Panc1 (cell line): Measurements from ENCODE around the gene UPP1. TPM values are rescaled to one million over a fixed set of nuclear protein-coding genes. Genes with fewer than 3 reads are reported as not detected.

ENCODE experiments used
- ATAC-seq: fragments of 200-7000 bp; cut with Tn5 transposase; 2 replicates; pipeline ENCODE4 v1.9.1; 2020; ENCODE audit warnings: mild to moderate bottlenecking, moderate library complexity
- BruUV-seq: library from RNA; stranded (reverse); fragments of 400-500 nt; replicated peaks from 2 replicates; lab custom pipeline; 2021; lab: Mats Ljungman, UMichigan
- CTCF ChIA-PET: fragments of 300-600 bp; sonication (Branson Sonifier 250); formaldehyde crosslinking; loops from one replicate; lab custom pipeline; 2022; ENCODE audit warnings: antibody characterized with exemption; lab: Charles Lee
- POLR2A ChIA-PET: fragments of 300-600 bp; sonication (Branson Sonifier 250); formaldehyde crosslinking; loops from one replicate; lab custom pipeline; 2022; ENCODE audit warnings: antibody characterized with exemption; lab: Charles Lee
- DNase-seq: peaks from one replicate; pipeline ENCODE4 v3.0.0-alpha.2; 2010; ENCODE audit warnings: low read depth, low spot score
- H3K27ac ChIP-seq: 2 replicates; pipeline ENCODE4 v1.5.1; 2011; ENCODE audit warnings: mild to moderate bottlenecking, low read length, inconsistent platforms
- H3K27me3 ChIP-seq: fragments of 200-500 bp; sonication (Bioruptor generic); 2 replicates; pipeline ENCODE4 v1.6.0; 2014; ENCODE audit warnings: low read length, inconsistent platforms; ENCODE audit not compliant: control insufficient read depth, insufficient read depth
- H3K36me3 ChIP-seq: fragments of 200-500 bp; sonication (Bioruptor generic); 2 replicates; pipeline ENCODE4 v1.5.1; 2014; ENCODE audit warnings: inconsistent platforms, mild to moderate bottlenecking, low read length, moderate library complexity; ENCODE audit not compliant: control insufficient read depth, insufficient read depth
- H3K4me1 ChIP-seq: 2 replicates; pipeline ENCODE4 v1.5.1; 2011; ENCODE audit warnings: inconsistent platforms, mild to moderate bottlenecking, low read length, moderate library complexity; ENCODE audit not compliant: control insufficient read depth, insufficient read depth
- H3K4me3 ChIP-seq, 2 experiments: 2 replicates each; pipeline ENCODE4 v1.5.1; 2011 to 2012; ENCODE audit warnings: low read depth in 2 of 2, low read length in 2 of 2, mild to moderate bottlenecking in 2 of 2, inconsistent platforms in 1 of 2, moderate library complexity in 1 of 2
- H3K9me3 ChIP-seq: fragments of 200-500 bp; sonication (Bioruptor generic); 2 replicates; pipeline ENCODE4 v1.5.1; 2014; ENCODE audit warnings: low read depth, mild to moderate bottlenecking, inconsistent platforms, low read length, moderate library complexity; ENCODE audit not compliant: control insufficient read depth, insufficient read depth
- POLR2AphosphoS5 ChIP-seq: IDR thresholded peaks from 2 replicates; pipeline ENCODE4 v1.6.1; 2012; ENCODE audit warnings: mild to moderate bottlenecking, low read depth, low read length, moderate library complexity
- SIN3A ChIP-seq: IDR thresholded peaks from 2 replicates; pipeline ENCODE4 v1.6.1; 2012; ENCODE audit warnings: low read depth, mild to moderate bottlenecking, low read length, moderate library complexity, borderline replicate concordance; ENCODE audit not compliant: insufficient read depth
- TCF7L2 ChIP-seq: IDR thresholded peaks from 2 replicates; pipeline ENCODE4 v1.6.1; 2011; ENCODE audit warnings: mild to moderate bottlenecking, low read depth, low read length, inconsistent platforms
- in situ Hi-C: cut with HindIII; loops from 2 replicates; pipeline ENCODE4 v1.10.0; 2016; ENCODE audit warnings: low sequenced_read_pairs, low pct_unique_long_range_greater_than_20kb
- intact Hi-C: fragments of 100-400 bp; cut with micrococcal nuclease; formaldehyde crosslinking; loops from one replicate; pipeline ENCODE4 v1.10.0; 2022; ENCODE audit not compliant: unreplicated experiment
- total RNA-seq: library from RNA; stranded (reverse); gene quantifications from one replicate; pipeline ENCODE4 v1.2.1, GENCODE V29; 2021; ENCODE audit not compliant: unreplicated experiment
- TF ChIP-seq, protein P1 (sequence below): fragments of 450-650 bp; IDR thresholded peaks from 2 replicates; pipeline ENCODE4 v1.5.1; 2017; ENCODE audit warnings: mild to moderate bottlenecking
- TF ChIP-seq, protein P2 (sequence below), 2 experiments: IDR thresholded peaks; 2 replicates each; pipeline ENCODE4 v1.6.1; 2011 to 2012; ENCODE audit warnings: low read depth in 2 of 2, control low read depth in 1 of 2, low read length in 1 of 2, mild to moderate bottlenecking in 1 of 2, moderate library complexity in 1 of 2; ENCODE audit not compliant: insufficient read depth in 1 of 2

Gene UPP1
- total RNA-seq, 1 experiment from 2014 or later, result 331 TPM

DNA sequence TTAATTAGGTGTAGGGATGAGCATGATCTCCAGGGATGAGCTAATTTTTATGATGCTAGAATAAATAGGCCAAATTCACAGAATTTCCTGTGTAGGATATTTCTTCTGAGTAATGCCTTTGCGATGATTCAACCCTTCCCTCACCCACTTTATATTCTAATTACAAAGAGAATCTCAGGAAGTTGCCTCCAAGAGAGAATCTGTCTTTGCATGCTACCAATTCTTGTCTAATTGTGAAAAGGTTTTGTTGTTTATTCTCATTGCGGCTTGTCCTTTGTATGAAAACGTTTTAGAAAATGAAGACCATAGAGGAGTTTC lies 47.5 kb upstream of the UPP1 start:
- no peaks in the 10 kb centered on the region for H3K36me3 ChIP-seq
- no peak for TF ChIP-seq SIN3A
- TF ChIP-seq, protein P1, sequence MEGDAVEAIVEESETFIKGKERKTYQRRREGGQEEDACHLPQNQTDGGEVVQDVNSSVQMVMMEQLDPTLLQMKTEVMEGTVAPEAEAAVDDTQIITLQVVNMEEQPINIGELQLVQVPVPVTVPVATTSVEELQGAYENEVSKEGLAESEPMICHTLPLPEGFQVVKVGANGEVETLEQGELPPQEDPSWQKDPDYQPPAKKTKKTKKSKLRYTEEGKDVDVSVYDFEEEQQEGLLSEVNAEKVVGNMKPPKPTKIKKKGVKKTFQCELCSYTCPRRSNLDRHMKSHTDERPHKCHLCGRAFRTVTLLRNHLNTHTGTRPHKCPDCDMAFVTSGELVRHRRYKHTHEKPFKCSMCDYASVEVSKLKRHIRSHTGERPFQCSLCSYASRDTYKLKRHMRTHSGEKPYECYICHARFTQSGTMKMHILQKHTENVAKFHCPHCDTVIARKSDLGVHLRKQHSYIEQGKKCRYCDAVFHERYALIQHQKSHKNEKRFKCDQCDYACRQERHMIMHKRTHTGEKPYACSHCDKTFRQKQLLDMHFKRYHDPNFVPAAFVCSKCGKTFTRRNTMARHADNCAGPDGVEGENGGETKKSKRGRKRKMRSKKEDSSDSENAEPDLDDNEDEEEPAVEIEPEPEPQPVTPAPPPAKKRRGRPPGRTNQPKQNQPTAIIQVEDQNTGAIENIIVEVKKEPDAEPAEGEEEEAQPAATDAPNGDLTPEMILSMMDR, result no peak
- TF ChIP-seq, protein P2, sequence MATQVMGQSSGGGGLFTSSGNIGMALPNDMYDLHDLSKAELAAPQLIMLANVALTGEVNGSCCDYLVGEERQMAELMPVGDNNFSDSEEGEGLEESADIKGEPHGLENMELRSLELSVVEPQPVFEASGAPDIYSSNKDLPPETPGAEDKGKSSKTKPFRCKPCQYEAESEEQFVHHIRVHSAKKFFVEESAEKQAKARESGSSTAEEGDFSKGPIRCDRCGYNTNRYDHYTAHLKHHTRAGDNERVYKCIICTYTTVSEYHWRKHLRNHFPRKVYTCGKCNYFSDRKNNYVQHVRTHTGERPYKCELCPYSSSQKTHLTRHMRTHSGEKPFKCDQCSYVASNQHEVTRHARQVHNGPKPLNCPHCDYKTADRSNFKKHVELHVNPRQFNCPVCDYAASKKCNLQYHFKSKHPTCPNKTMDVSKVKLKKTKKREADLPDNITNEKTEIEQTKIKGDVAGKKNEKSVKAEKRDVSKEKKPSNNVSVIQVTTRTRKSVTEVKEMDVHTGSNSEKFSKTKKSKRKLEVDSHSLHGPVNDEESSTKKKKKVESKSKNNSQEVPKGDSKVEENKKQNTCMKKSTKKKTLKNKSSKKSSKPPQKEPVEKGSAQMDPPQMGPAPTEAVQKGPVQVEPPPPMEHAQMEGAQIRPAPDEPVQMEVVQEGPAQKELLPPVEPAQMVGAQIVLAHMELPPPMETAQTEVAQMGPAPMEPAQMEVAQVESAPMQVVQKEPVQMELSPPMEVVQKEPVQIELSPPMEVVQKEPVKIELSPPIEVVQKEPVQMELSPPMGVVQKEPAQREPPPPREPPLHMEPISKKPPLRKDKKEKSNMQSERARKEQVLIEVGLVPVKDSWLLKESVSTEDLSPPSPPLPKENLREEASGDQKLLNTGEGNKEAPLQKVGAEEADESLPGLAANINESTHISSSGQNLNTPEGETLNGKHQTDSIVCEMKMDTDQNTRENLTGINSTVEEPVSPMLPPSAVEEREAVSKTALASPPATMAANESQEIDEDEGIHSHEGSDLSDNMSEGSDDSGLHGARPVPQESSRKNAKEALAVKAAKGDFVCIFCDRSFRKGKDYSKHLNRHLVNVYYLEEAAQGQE (IDR thresholded peaks at IDR 0.05; ENCODE audit: insufficient read depth in 1 of 2, low read depth in 2 of 2, low read length in 1 of 2), result no peak
- DNase-seq, result no peak
- H3K27me3 ChIP-seq, result no peaks in the 10 kb centered on the region
- CTCF ChIA-PET, result no interaction called here
- peaks cover 6% of the 10 kb centered on the region for H3K4me1 ChIP-seq
- H3K27ac ChIP-seq, result no peak overlapping the region; the same call in 1 of the 2 replicates
- in situ Hi-C loops, result no loop called here
- BruUV-seq, result no TSS peak
- intact Hi-C loops, result no loop called here
- POLR2A ChIA-PET, result interaction anchor here (0.6 kb wide), 1 partner anchor 12 kb away, joined by 4 read pairs; no protein-coding TSS in a partner anchor
- no peak overlapping the region for H3K4me3 ChIP-seq
- no peak for ATAC-seq
- H3K9me3 ChIP-seq, result no peaks in the 10 kb centered on the region

GRCh38 chr7:48042216-48042615 lies 46.8 kb upstream of the UPP1 start:
- Histone ChIP-seq H3K4me1 (no peaks in the 10 kb centered on the region), H3K9me3 (no peaks in the 10 kb centered on the region), H3K27me3 (no peaks in the 10 kb centered on the region), H3K4me3 (no peak overlapping the region), H3K27ac (no peak overlapping the region), H3K36me3 (no peaks in the 10 kb centered on the region)
- POLR2A ChIA-PET, result no interaction called here
- ATAC-seq, result no peak
- no peak for DNase-seq
- CTCF ChIA-PET, result no interaction called here
- intact Hi-C loops (no loop called here), in situ Hi-C loops (no loop called here)
- no TSS peak for BruUV-seq
- TF ChIP-seq TCF7L2, result no peak
- TF ChIP-seq, protein P2 (IDR thresholded peaks at IDR 0.05; ENCODE audit: insufficient read depth in 1 of 2, low read depth in 2 of 2, low read length in 1 of 2), result no peak
- TF ChIP-seq POLR2AphosphoS5, result no peak
- TF ChIP-seq, protein P1, result no peak
- no peak for TF ChIP-seq SIN3A
